MCF 10A (cell line): ENCODE results near the gene IL20. TPM values are rescaled to one million over a fixed set of nuclear protein-coding genes. Genes with fewer than 3 reads are reported as not detected.

Source experiments
- BruUV-seq: library from RNA; stranded (reverse); fragments of 400-500 nt; replicated peaks from 2 replicates; lab custom pipeline; 2021; lab: Mats Ljungman, UMichigan
- CTCF ChIA-PET: fragments of 300-600 bp; sonication (Branson Sonifier 250); formaldehyde crosslinking; extraction: SDS; loops from one replicate; lab custom pipeline; 2021; ENCODE audit warnings: antibody characterized with exemption, inconsistent platforms; lab: Yijun Ruan, JAX
- POLR2A ChIA-PET: fragments of 300-600, 350-650 bp; sonication (Branson Sonifier 250); formaldehyde crosslinking; extraction: SDS; loops from one replicate; lab custom pipeline; 2020; ENCODE audit warnings: antibody characterized with exemption, inconsistent platforms; lab: Yijun Ruan, JAX
- DNase-seq: peaks from one replicate; pipeline ENCODE4 v3.0.0-alpha.2; 2018; ENCODE audit not compliant: unreplicated experiment
- H3K27ac Mint-ChIP-seq: one replicate; pipeline ENCODE4 v1.8.0; 2022; ENCODE audit warnings: mild to moderate bottlenecking, low read depth, mixed read lengths; ENCODE audit not compliant: unreplicated experiment
- H3K27me3 Mint-ChIP-seq: one replicate; pipeline ENCODE4 v1.8.0; 2022; ENCODE audit warnings: mixed read lengths; ENCODE audit not compliant: insufficient read depth, unreplicated experiment
- H3K36me3 Mint-ChIP-seq: one replicate; pipeline ENCODE4 v1.8.0; 2022; ENCODE audit warnings: mild to moderate bottlenecking, moderate library complexity, mixed read lengths; ENCODE audit not compliant: insufficient read depth, unreplicated experiment
- H3K4me1 Mint-ChIP-seq: one replicate; pipeline ENCODE4 v1.8.0; 2022; ENCODE audit warnings: mixed read lengths; ENCODE audit not compliant: insufficient read depth, unreplicated experiment
- H3K4me3 Mint-ChIP-seq: one replicate; pipeline ENCODE4 v1.8.0; 2022; ENCODE audit warnings: mild to moderate bottlenecking, moderate library complexity, mixed read lengths; ENCODE audit not compliant: unreplicated experiment
- H3K9me3 Mint-ChIP-seq: one replicate; pipeline ENCODE4 v1.8.0; 2022; ENCODE audit warnings: mixed read lengths; ENCODE audit not compliant: unreplicated experiment
- CTCF ChIP-seq: fragments of 200-600 bp; IDR thresholded peaks from one replicate; pipeline ENCODE4 v1.8.0; 2022; ENCODE audit warnings: antibody characterized with exemption, mild to moderate bottlenecking; ENCODE audit not compliant: unreplicated experiment
- intact Hi-C: fragments of 100-400 bp; cut with micrococcal nuclease; formaldehyde crosslinking; loops from 2 replicates; pipeline ENCODE4 v1.14.1; 2022
- total RNA-seq: library from RNA; stranded (reverse); gene quantifications from 2 replicates; pipeline ENCODE4 v1.2.3, GENCODE V29; 2022

The IL20 gene
- total RNA-seq, 1 experiment from 2014 or later = not detected

- H3K9me3 Mint-ChIP-seq = peaks cover 5% of the 10 kb centered on the region
- DNase-seq = peak; percentile 92
- intact Hi-C loops = no loop called here
- CTCF ChIA-PET = interaction anchor here (0.6 to 5.8 kb wide), 11 partner anchors 9 to 65 kb away, joined by 3 to 34 read pairs (median 8); partner anchors contain the start of gene IL20
- no peaks in the 10 kb centered on the region for H3K27me3 Mint-ChIP-seq
- no peak for TF ChIP-seq CTCF
- H3K27ac Mint-ChIP-seq = peak overlapping the region; percentile 92
- H3K4me1 Mint-ChIP-seq = peaks cover 15% of the 10 kb centered on the region
- peaks cover 6% of the 10 kb centered on the region for H3K36me3 Mint-ChIP-seq
- POLR2A ChIA-PET = interaction anchor here (0.6 to 6.1 kb wide), 10 partner anchors 12 to 238 kb away, joined by 3 to 69 read pairs (median 4); partner anchors contain the start of gene DYRK3
- no peak overlapping the region for H3K4me3 Mint-ChIP-seq
- BruUV-seq = no TSS peak
These were observed 8.3 kb downstream of the IL20 start for GRCh38 chr1:206873603-206874188.

- H3K4me3 Mint-ChIP-seq = no peak overlapping the region
- DNase-seq = no peak
- no peak for TF ChIP-seq CTCF
- intact Hi-C loops = no loop called here
- peaks cover 6% of the 10 kb centered on the region for H3K36me3 Mint-ChIP-seq
- peaks cover 12% of the 10 kb centered on the region for H3K9me3 Mint-ChIP-seq
- H3K4me1 Mint-ChIP-seq = peaks cover 15% of the 10 kb centered on the region
- ChIA-PET CTCF (interaction anchor here (1.0 to 4.0 kb wide), 2 partner anchors 10 to 149 kb away, joined by 4 to 17 read pairs; partner anchors contain the start of gene IL20), POLR2A (interaction anchor here (0.6 to 6.1 kb wide), 2 partner anchors 10 to 137 kb away, joined by 3 to 69 read pairs; no protein-coding TSS in a partner anchor)
- H3K27me3 Mint-ChIP-seq = no peaks in the 10 kb centered on the region
- no peak overlapping the region for H3K27ac Mint-ChIP-seq
- no TSS peak for BruUV-seq
These were observed 10.4 kb downstream of the IL20 start for GRCh38 chr1:206875752-206876377.

- Mint-ChIP-seq H3K4me3 (no peak overlapping the region), H3K36me3 (peaks cover 5% of the 10 kb centered on the region), H3K27ac (no peak overlapping the region), H3K9me3 (peaks cover 18% of the 10 kb centered on the region), H3K27me3 (no peaks in the 10 kb centered on the region), H3K4me1 (peaks cover 19% of the 10 kb centered on the region)
- no peak for TF ChIP-seq CTCF
- no peak for DNase-seq
- CTCF ChIA-PET = interaction anchor here (0.5 to 4.0 kb wide), 13 partner anchors 11 to 287 kb away, joined by 3 to 17 read pairs (median 4); partner anchors contain the start of gene IL20
- POLR2A ChIA-PET = interaction anchor here (0.6 to 1.3 kb wide), 7 partner anchors 9 to 377 kb away, joined by 3 to 5 read pairs (median 3); no protein-coding TSS in a partner anchor
- intact Hi-C loops = no loop called here
- no TSS peak for BruUV-seq
These were observed 13.0 kb downstream of the IL20 start for GRCh38 chr1:206878456-206878855.

GRCh38 chr1:206880314-206880713 is 14.9 kb downstream of the IL20 start:
- Mint-ChIP-seq H3K27ac (no peak overlapping the region), H3K27me3 (no peaks in the 10 kb centered on the region), H3K4me1 (peaks cover 20% of the 10 kb centered on the region), H3K9me3 (peaks cover 18% of the 10 kb centered on the region), H3K36me3 (no peaks in the 10 kb centered on the region), H3K4me3 (no peak overlapping the region)
- no peak for DNase-seq
- ChIA-PET POLR2A (interaction anchor here (1.3 to 1.8 kb wide), 2 partner anchors 10 to 15 kb away, joined by 3 to 4 read pairs; partner anchors contain the start of gene IL20), CTCF (interaction anchor here (0.6 to 2.2 kb wide), 6 partner anchors 16 to 155 kb away, joined by 3 to 10 read pairs (median 4); partner anchors contain the start of gene IL20)
- intact Hi-C loops = no loop called here
- no peak for TF ChIP-seq CTCF
- BruUV-seq = no TSS peak
